Panc1 (cell line): ENCODE measurements around the gene PGM2.

Experiments used
- CTCF ChIP-seq: fragments of 450-650 bp; IDR thresholded peaks from 2 replicates; pipeline ENCODE4 v1.5.1; 2017; ENCODE audit warnings: mild to moderate bottlenecking
- REST ChIP-seq, 2 experiments: IDR thresholded peaks; 2 replicates each; pipeline ENCODE4 v1.6.1; 2011 to 2012; ENCODE audit warnings: low read depth in 2 of 2, control low read depth in 1 of 2, low read length in 1 of 2, mild to moderate bottlenecking in 1 of 2, moderate library complexity in 1 of 2; ENCODE audit not compliant: insufficient read depth in 1 of 2
- SIN3A ChIP-seq: IDR thresholded peaks from 2 replicates; pipeline ENCODE4 v1.6.1; 2012; ENCODE audit warnings: low read depth, mild to moderate bottlenecking, low read length, moderate library complexity, borderline replicate concordance; ENCODE audit not compliant: insufficient read depth

GRCh38 chr4:37836274-37836673 is 9.8 kb downstream of the PGM2 start:
- TF ChIP-seq CTCF: no peak
- no peak for TF ChIP-seq SIN3A
- TF ChIP-seq REST (IDR thresholded peaks at IDR 0.05; ENCODE audit: insufficient read depth in 1 of 2, low read depth in 2 of 2, low read length in 1 of 2): no peak
